Right lobe of liver (tissue), 6 donors: Measurements from ENCODE around the gene UEVLD. TPM values are rescaled to one million over a fixed set of nuclear protein-coding genes. Genes with fewer than 3 reads are reported as not detected.

ENCODE experiments used
- ATAC-seq, 4 donors: fragments of 200-7000 bp; cut with Tn5 transposase; one replicate each; pipeline ENCODE4 v1.9.1; 2020; ENCODE audit warnings: mild to moderate bottlenecking in 4 of 4, moderate library complexity in 4 of 4
- DNase-seq, 3 donors: peaks; one replicate each; pipeline ENCODE4 v3.0.0-alpha.2; 2020
- H3K27ac ChIP-seq, 3 donors: fragments of 200-600 bp; one replicate each; pipeline ENCODE4 v1.8.0; 2022
- H3K27me3 ChIP-seq, 2 donors: fragments of 200-600 bp; one replicate each; pipeline ENCODE4 v1.8.0; 2022
- H3K36me3 ChIP-seq, 4 donors: fragments of 200-600 bp; sonication (generic) in 1 of 4; one replicate each; pipeline versions ENCODE4 v1.5.1 to v1.8.0; 2017 to 2022; ENCODE audit warnings: control low read depth in 1 of 4
- H3K4me1 ChIP-seq, 4 donors: fragments of 200-600 bp; sonication (generic) in 1 of 4; one replicate each; pipeline versions ENCODE4 v1.5.1 to v1.8.0; 2017 to 2022; ENCODE audit warnings: control low read depth in 1 of 4
- H3K4me3 ChIP-seq, 3 donors: fragments of 200-600 bp; one replicate each; pipeline ENCODE4 v1.8.0; 2022
- H3K9me3 ChIP-seq, 4 donors: fragments of 200-600 bp; sonication (generic) in 1 of 4; one replicate each; pipeline versions ENCODE4 v1.5.1 to v1.8.0; 2017 to 2022; ENCODE audit warnings: control low read depth in 1 of 4
- POLR2A ChIP-seq: fragments of 450-650 bp; IDR thresholded peaks from one replicate; pipeline ENCODE4 v1.6.1; 2017; ENCODE audit warnings: antibody characterized with exemption, mild to moderate bottlenecking
- WGBS: methylation state at CpG from one replicate; pipeline ENCODE4 v1.1.6; 2018; ENCODE audit warnings: low coverage, low lambda C conversion rate; ENCODE audit not compliant: insufficient coverage; ENCODE audit errors: missing lambda C conversion rate; 5-methylcytosine and 5-hydroxymethylcytosine counted together
- intact Hi-C, 2 donors: fragments of 100-400 bp; cut with DNase I; formaldehyde crosslinking; loops; one replicate each; pipeline versions ENCODE4 v1.11.2 to v1.14.1; 2022
- total RNA-seq, 6 experiments: library from RNA; depleted of rRNA in 2 of 6; stranded (reverse); fragments of >200 nt in 2 of 6; fragmentation: NEBNext Ultra II Directional in 3 of 6; extraction: Animal tissue kit (Norgen Biotek cat#: 25700) in 3 of 6; gene quantifications; one replicate each; pipeline versions ENCODE4 v1.1.0 to v1.2.4, GENCODE V29; 2016 to 2023
- TF ChIP-seq, protein P1 (sequence below), 4 donors: fragments of 200-600 bp in 3 of 4; fragments of 450-650 bp in 1 of 4; IDR thresholded peaks; one replicate each; pipeline versions ENCODE4 v1.5.1 to v1.8.0; 2016 to 2022; ENCODE audit warnings: antibody characterized with exemption in 4 of 4, mild to moderate bottlenecking in 2 of 4
- donor health status: DM: no; HTN: yes; CAD: no.
- donor health status: DM: no; HTN: no; CAD: no.
- donor health status: DM: no; HTN: no; CAD: no.
- donor health status: DM: no; HTN: yes; CAD: no.
- donor health status: DM: no; HTN: yes; CAD: no.

The UEVLD gene
- total RNA-seq, 6 experiments from 2014 or later: 9.5 to 18.1 (median 9.9) TPM

DNA sequence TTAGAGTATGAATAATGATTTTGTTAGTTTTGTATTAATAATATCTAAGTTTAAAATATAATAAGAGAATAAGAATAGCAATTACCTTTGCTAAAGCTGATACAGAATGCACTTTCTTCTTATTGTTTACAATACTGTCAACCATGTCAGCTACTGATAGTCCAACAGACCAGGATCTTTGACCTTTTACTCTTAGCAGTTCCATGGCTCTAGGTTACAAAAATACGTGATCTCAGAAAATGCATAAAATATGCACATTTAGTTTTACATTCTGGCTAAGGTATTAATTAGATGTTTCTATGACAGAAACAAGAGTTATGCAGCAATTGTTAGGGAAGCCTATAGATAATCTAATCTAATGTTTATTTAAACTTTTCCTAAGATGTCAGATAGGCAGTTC lies 54.3 kb downstream of the UEVLD start:
- H3K9me3 ChIP-seq: no peaks in the 10 kb centered on the region
- no peaks in the 10 kb centered on the region for H3K4me1 ChIP-seq
- intact Hi-C loops: no loop called here
- H3K4me3 ChIP-seq: no peak overlapping the region
- no peak overlapping the region for H3K27ac ChIP-seq
- 21% methylated on average over 1 of the region's 1 CpG for WGBS
- DNase-seq (no peak), ATAC-seq (peak in 3 of 4 donors; percentile 60 to 72 (median 65))
- peaks cover 0 to 6% (median 0%) of the 10 kb centered on the region in 4 donors for H3K36me3 ChIP-seq
- H3K27me3 ChIP-seq: no peaks in the 10 kb centered on the region
- TF ChIP-seq, protein P1, sequence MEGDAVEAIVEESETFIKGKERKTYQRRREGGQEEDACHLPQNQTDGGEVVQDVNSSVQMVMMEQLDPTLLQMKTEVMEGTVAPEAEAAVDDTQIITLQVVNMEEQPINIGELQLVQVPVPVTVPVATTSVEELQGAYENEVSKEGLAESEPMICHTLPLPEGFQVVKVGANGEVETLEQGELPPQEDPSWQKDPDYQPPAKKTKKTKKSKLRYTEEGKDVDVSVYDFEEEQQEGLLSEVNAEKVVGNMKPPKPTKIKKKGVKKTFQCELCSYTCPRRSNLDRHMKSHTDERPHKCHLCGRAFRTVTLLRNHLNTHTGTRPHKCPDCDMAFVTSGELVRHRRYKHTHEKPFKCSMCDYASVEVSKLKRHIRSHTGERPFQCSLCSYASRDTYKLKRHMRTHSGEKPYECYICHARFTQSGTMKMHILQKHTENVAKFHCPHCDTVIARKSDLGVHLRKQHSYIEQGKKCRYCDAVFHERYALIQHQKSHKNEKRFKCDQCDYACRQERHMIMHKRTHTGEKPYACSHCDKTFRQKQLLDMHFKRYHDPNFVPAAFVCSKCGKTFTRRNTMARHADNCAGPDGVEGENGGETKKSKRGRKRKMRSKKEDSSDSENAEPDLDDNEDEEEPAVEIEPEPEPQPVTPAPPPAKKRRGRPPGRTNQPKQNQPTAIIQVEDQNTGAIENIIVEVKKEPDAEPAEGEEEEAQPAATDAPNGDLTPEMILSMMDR (IDR thresholded peaks at IDR 0.05): no peak
- TF ChIP-seq POLR2A: no peak

DNA sequence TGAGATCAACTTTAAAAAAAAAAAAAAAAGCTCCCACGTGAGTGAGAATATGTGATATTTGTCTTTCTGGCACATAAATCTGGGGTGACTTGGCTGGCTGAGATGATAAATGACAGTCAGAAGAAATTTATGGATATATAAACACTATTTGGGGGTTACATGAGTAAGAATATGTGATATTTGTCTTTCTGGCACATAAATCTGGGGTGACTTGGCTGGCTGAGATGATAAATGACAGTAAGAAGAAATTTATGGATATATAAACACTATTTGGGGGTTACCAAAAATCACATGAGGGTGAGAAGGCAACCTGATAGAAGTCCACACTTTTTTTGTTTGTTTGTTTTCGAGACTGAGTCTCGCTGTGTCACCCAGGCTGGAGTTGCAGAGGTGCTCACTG lies 55.2 kb downstream of the UEVLD start:
- ATAC-seq: no peak
- TF ChIP-seq, protein P1 (IDR thresholded peaks at IDR 0.05): no peak

DNA sequence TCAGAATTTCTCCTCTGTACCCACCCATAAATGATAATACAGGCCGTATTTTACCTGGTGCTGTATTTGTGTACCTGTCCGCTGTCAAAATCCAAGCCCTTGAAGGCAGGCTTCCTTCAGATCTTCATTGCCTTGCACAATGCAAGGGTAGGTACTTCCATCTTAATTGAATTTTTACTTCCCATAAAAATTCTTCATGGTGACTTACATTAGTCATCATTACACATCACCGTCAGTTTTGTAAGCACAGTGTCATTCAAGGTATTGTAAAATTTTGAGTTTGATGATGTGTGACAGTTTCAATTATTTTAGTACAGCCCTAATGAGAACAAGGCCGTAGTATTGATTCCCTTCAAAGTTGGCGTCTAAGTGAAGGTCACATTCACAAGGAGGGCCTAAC lies 61.0 kb downstream of the UEVLD start:
- no peak for TF ChIP-seq POLR2A
- TF ChIP-seq, protein P1 (IDR thresholded peaks at IDR 0.05): no peak
- Histone ChIP-seq H3K4me1 (peaks cover 0 to 25% (median 9%) of the 10 kb centered on the region in 4 donors), H3K4me3 (peak overlapping the region; percentile 86 to 94 (median 91)), H3K9me3 (no peaks in the 10 kb centered on the region), H3K36me3 (no peaks in the 10 kb centered on the region), H3K27ac (peak overlapping the region; percentile 92 to 96 (median 95)), H3K27me3 (no peaks in the 10 kb centered on the region)
- intact Hi-C loops: no loop called here
- ATAC-seq: peak in 1 of 4 donors; percentile 2
- no peak for DNase-seq
- 12% methylated on average over 5 of the region's 5 CpGs for WGBS

More for the DNA sequence above, 55.2 kb downstream of the UEVLD start:
- Histone ChIP-seq H3K36me3 (peaks cover 0 to 6% (median 0%) of the 10 kb centered on the region in 4 donors), H3K27ac (no peak overlapping the region), H3K9me3 (no peaks in the 10 kb centered on the region), H3K27me3 (no peaks in the 10 kb centered on the region), H3K4me1 (no peaks in the 10 kb centered on the region), H3K4me3 (no peak overlapping the region)
- intact Hi-C loops: no loop called here
- 86% methylated on average over 3 of the region's 3 CpGs for WGBS
- DNase-seq: no peak

DNA sequence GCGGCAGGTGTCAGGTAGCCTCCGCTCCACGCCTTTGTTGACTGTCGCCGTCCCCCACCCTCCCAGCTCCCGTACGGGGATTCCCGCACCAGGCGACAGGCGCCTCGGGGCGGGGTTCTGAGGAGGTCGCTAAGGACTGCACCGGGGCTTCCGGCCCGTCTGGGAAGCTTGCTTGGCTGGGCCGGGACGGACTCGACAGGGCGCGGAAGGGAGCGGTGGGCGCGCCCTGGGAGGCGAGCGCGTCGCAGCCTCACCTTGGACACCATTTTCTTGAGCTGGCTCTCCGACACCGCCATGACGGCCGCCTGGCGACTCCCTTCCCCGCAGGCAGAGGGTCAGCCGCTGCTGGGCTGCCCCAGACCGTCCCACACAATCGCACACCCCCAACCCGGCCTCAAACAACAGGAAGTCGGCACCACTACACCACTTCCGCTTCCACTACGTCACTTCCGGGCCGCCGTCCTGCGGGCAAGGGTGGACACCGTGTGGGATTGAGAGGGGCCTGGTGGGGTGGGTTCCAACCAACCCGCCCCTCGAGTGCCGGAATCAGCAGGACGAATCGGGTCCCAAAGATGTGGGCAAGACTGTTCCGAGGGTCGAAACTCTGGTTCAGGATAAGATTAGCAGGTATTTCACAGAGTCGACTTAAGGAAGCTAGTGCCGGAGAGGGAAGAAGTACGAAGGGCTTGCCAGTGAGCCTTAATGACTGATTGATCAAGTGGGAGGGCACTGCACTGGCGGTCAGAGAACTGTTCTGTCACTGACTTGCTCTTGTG lies 61.8 kb downstream of the UEVLD start, which contains the start of gene TSG101:
TSG101 (minus strand) TSS at position 422 of the 776 bp plus-strand sequence; CDS start at position 296, 126 bp downstream.
- H3K4me1 ChIP-seq: peaks cover 0 to 25% (median 9%) of the 10 kb centered on the region in 4 donors
- H3K4me3 ChIP-seq: peak within 1 kb of the TSS; percentile 86 to 94 (median 91)
- TF ChIP-seq, protein P1 (IDR thresholded peaks at IDR 0.05): no peak
- TF ChIP-seq POLR2A: peak; percentile 79
- 0% methylated on average over 16 of the region's 57 CpGs for WGBS
- ATAC-seq: peak; percentile 97 to 98 (median 97)
- intact Hi-C loops: no loop called here
- peak within 1 kb of the TSS; percentile 92 to 96 (median 95) for H3K27ac ChIP-seq
- H3K9me3 ChIP-seq: no peaks in the 10 kb centered on the region
- peak; percentile 96 to 97 (median 96) for DNase-seq
- H3K27me3 ChIP-seq: no peaks in the 10 kb centered on the region
- no peaks in the 10 kb centered on the region for H3K36me3 ChIP-seq
